GM21576 (cell line): ENCODE measurements around the gene TMEM72.

ENCODE experiments used
- ATAC-seq: cut with Tn5 transposase; IDR thresholded peaks from one replicate; pipeline ENCODE4 v1.9.1; 2021; ENCODE audit warnings: mild to moderate bottlenecking, moderate library complexity; ENCODE audit not compliant: unreplicated experiment

TMEM72 gene

DNA sequence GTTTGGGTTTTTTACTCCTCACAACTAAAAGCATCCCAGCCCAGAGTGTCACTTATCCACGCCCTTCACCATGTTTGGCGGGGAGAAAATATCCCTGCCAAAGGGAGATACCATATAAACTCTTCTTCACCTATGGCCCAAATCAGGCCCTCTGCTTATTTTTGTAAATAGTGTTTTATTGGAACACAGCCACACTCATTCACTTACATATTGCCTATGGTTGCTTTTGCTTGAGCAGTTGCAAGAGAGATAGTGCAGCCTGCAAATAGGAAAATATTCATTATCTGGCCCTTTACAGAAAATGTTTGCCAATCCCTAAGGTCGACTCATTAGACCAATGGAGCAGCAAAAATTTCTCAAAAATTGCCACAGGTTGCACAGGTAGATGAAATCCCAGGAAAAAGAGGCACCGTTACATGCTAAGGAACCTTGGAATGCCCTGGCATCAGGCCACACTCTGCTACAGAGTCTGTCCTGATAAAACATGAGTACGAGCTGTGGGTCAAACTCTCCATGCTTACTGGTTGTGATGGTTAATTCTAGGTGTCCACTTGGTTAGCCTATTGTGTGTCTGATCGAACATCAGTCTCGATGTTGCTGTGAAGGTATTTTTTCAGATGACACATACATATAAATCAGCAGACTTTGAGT, 40.6 kb downstream of the TMEM72 start:
- ATAC-seq, result no peak

GRCh38 chr10:44952779-44953231, 41.7 kb downstream of the TMEM72 start:
- no peak for ATAC-seq

DNA sequence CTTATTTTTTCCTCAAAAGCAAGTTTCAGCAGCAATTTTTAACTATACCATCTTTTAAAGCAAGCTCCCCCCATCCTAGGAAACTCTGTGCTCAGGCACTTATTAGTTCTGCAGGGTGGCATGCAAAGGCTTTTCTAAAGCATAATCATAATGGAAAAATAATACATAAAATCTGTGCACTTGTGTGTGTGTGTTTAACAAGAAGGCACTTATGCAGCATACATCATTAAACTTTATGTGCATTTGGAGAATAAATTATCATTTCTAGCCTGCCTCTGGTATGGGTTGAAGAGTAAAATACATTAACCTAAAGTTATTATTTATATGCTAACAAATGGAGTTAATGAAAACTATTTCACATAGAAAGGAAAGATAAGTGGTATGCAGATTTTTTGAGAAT, 42.9 kb downstream of the TMEM72 start:
- no peak for ATAC-seq

GRCh38 chr10:44954962-44955361, 43.8 kb downstream of the TMEM72 start:
- ATAC-seq, result no peak

GRCh38 chr10:44955413-44956070, 44.4 kb downstream of the TMEM72 start:
- no peak for ATAC-seq

- ATAC-seq, result no peak
Measured at GRCh38 chr10:44956226-44956625, 45.1 kb downstream of the TMEM72 start.

DNA sequence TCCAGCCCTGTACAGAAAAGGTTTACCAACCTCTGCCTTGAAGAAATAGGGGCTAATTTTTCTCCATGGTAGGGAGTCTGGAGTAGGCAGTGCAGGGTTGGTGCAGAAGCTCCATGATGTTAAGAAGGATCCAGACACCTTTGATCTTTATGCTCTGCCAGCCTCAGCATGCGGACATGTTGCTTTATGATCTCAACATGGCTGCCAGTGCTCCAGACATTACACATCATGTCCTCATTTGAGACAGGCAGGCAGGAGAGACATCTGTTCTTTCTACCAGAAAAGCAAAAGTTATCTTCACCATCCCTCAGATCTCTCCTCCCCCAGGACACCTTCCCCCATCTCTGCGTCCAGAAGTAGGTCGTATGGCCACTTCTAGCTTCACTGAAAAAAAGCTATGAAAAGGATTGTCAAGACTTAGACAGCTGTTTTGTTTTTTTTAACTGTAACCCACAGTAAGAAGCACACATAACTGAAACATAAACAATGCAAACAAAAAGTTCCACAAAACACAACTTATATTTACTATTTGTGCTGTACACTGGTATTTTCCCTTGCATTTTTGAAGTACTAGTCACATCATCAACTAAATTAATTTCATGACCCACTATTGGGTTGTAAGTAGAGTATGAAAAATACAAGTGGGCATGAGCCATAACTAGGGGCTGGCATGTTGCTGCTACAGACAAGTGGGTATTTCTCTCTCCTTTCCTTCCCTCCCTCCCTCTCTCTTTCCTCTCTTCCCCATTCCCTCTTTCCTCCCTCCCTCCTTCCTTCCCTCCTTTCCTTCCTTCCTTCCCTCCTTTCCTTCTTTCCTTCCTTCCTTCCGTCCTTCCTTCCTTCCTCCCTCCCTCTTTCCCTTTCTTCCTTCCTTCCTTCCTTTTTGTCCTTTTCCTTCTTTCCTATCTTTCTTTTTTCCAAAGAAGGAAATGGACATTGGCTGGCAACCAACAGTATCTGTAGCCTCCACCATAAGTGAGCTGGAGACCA, 45.9 kb downstream of the TMEM72 start:
- no peak for ATAC-seq

DNA sequence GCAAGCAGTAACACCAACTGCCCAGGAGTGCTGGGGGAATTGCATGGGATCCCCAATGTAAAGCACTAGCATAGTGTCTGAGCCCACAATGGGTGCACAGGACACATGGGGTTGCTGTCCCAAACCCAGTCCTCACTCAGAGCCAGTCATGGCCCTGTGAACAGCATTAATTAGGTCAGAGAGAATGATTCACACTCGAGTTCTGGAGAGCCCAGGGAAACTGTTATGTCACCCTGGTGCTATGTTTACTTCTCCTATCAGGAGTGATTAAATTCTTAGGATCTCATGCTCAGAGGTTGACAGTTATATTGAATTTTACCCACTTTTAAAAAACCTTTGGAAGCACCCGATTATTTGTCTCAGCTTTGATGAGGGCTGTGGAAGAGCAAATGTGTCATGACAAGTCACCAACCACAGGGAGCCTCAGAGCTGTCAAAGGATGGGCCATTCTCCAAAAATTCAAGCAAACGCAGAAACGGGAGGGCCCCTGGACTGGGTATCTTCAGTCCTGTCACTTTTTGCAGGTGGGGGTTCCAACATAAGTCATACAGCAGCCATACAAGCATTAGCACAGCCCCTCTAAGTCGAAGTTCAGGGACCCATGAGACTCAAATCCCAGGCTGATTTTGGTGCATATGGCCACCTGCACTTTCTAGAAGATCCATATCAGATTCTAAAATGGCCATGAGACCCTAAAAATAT, 47.2 kb downstream of the TMEM72 start:
- no peak for ATAC-seq

DNA sequence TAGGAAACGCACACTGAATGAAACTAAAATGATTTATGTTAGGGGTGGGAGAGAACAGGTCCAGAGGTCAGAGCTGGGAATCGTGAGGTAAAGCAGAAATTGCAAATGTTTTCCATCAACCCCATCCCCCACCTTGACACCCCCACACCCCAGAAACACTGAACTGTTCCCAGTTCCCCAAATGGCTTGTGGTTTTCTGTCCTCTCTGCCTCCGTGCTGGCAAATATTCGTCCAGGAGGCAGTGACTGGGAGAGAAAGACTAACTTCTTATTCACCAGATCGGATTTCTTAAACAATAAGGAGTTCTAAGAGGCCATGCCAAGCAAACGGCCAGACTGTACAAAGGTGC, 47.7 kb downstream of the TMEM72 start:
- ATAC-seq, result no peak

DNA sequence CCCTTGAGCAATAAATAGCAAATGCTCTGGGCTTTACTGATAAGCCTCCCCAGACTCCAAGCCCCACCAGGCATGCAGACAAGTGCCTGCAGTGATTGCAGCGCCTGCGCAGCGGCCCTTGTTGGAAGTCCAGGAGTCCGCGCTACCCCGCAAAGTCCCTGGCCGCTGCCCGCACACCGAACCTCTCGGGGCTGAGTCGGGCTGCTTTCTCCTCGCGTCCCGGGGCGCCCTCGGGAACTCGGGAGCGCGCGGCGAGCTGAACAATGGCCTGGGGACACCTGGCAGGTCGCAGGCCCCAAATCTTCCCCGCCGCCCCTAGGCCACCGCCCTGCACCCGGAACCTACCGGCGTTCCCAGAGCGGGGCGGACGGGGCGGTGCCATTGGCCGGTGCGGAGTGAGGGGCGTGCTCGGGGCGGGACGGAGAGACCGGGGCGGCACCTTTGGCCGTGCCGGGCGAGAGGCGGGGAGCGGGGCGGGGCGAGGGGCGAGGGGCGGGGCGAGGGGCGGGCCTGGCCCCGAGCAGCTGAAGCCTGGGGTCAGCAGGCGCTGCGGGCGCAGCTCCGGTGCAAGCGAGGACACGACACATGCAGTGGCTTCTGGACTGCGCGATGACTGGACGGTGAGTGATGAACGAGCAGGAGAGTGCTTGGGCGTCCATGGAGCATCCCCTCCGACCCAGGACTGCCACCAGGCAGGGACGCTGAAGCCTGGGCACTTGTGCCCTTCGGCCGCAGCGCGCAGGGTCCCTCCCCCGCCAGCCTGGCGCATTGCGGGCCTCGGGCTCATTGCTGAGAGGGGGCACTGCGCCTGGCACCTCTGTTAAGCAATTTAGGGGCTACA, 48.3 kb downstream of the TMEM72 start, which contains the start of gene RASSF4:
Gene RASSF4 (plus strand): TSS at position 556 of the 841 bp plus-strand sequence. CDS start 10,401 bp downstream, outside the sequence.
- ATAC-seq, result peak; percentile 97

DNA sequence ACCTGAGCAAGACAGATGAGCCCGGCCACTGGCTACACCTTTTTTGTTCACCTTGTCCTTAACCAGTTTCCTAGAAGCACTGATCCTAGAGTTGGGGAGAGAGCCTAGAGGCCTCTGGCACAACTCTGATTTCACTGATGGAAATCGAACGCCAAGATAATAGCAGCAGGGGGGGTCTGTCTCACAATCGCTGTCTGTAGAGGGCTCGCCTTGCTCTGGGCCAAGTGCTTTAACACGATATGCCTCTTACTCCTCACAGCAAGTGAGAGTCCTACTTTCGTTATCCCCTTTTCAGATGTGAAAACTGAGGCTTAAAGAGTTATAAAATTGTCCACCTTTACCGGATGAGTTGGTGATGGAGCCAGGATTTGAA, 48.9 kb downstream of the TMEM72 start:
- no peak for ATAC-seq

DNA sequence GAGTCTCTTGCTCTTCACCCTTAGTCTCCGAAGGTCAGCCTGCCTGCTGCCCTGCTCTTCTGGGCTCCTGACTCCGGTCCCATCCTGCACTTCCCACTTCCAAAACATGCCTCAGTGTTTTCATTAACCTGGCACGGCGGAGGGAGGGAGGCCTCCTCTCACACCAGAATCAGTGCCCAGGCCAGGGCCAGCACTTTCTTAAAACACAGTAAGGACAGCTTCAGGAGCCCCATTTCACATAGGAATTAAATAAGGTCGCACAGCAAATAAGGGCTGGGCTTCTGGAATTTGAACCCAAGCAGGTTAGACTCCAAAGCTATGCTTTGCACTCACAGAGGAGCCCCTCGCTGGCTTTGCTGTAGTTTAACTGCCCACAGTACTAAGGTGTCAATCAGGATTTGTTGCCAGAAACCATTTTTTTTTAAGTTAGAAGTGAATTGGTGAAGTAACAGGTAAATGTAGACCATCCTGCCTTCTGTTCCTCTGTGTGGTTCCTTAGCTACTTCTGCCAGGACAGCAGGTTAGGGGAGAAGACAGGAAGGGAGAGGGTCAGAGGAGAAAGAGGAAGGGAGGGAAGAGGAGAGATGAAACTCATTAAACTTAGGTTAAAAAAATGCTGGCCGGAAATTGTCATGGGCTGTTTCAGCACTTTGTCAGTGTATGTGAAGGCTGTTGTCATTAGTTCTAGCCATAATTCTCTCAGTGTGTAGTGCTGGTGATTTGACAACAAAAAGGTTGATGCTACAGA, 49.5 kb downstream of the TMEM72 start:
- ATAC-seq, result no peak

- ATAC-seq, result no peak
Measured at GRCh38 chr10:44961230-44961571, 50.1 kb downstream of the TMEM72 start.

DNA sequence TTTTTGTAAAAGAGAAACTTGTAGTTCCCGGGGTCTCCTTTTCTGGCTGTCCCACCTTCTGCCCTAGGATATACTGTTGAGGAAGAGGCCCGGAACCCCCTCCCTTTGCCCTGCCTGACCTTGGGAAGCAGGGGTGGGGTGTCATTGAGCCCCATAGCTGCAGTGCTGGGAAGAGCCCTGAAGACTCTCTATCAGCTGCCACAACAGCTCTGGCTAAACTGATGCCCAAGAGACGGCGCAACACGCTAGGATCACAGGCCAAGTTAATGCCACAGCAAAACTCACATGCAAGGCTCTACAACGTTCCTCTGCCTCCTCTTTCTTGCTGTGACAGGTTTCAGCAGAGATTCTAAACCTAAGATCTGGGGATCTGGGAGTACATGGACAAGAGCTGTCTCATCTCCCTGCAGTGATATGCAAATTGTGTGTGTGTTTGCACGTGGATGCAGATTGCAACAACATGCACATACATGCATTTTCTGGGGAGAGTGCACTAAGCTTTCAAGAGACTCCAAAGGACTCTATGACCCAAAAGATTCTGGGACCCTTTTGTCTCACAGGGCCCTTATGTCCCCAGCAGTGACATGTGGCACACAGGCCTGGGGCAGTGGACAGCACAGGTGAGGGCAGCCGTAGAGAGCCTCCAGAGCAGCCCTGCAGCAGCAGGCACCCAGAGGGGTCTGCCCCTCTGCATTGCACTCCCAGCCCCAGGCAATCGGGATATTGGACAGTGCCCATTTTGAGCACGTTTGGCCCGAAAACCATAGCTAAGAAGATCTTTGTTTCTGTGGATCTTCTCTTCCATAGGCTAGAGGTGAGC, 51.0 kb downstream of the TMEM72 start:
- ATAC-seq, result no peak

DNA sequence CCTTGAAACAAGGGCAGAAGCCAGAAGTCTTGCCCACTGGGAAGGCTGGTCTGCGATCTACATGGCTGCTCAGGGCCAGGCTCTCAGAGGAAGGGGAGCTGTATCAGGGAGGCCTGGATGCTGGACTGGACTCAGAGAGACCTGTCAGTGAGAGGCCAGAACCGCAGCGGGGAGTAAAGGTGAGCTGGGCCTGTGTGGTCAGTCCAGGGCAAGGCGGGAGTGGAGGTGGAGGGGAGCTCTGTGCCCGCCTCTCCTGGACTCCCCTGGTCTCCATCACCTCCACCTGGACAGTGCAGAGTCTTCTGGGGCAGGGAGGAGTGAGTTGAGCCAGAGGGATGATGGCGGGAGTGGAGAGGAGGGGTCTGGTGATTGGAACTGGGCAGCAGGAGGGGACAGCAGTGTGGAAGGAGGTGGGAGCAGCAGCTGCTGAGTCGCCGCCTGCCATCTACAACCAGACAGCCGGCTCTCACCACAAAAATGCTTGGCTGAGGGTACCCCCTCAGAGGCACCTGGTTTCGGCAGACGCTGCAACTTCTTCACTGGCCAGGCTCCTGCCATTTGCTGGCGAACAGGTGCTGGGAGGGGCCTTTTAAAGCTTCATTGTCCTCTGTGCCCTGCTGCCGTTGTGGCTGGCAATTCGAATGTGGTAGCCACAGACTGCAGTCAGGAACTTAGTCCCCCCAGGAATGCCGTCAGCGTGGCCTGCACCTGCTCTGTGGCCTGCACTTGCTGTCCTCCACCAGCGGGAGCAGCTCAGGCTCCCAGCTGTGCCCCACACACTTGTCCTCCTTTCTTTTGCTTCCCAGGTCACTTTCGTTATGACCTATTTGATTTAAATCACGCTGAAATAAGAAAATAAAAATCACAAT, 52.0 kb downstream of the TMEM72 start:
- ATAC-seq, result no peak

- no peak for ATAC-seq
Measured at GRCh38 chr10:44963772-44964633, 52.9 kb downstream of the TMEM72 start.

DNA sequence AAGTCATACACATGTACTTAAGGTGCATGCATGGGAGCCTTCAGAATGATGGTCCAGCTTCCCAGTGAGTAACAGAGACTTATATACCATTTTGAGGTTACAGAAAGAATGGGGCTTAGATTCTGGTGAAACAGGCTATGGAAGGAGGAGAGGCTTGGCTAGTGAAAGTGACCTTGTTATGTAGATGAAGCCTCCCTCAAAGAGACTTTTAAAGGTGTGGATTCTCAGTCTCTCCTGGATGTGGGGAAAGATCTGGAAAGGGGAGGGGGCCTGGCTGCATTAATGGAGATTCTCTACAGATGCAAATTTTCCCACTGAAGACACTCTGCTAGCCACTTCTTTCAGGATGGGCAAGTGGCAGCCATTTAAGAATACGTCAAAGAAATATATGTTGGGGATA, 54.0 kb downstream of the TMEM72 start:
- no peak for ATAC-seq
